Stimulated activated CD8-positive, alpha-beta memory T cell treated with anti-CD3 and anti-CD28 coated beads, Interleukin-15, amount 100 ng/mL, for 1 hour (primary cell): Measurements from ENCODE around the gene SLAMF1.
"Not testable (repeated sequence)": the region's sequence is repeated elsewhere in the genome, so short reads cannot be mapped to it uniquely, and the experiment has no call there.

Experiments
- DNase-seq: peaks from one replicate; pipeline ENCODE4 v3.0.0-alpha.2; 2020; ENCODE audit warnings: low read depth

SLAMF1 gene

DNA sequence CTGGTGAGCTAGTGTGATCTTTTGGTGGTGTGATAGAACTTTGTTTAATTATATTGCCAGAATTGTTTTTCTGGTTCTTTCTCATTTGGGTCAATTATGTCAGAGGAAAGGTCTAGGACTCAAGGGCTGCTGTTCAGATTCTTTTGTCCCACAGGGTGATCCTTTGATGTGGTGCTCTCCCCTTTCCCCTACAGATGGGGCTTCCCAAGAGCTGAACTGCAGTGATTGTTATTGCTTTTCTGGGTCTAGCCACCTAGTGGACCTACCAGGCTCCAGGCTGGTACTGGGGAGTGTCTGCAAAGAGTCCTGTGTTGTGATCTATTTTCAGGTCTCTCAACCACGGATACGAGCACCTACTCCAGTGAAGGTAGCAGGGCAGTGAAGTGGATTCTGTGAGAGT lies 41.6 kb downstream of the SLAMF1 start:
- DNase-seq: no peak

- no peak for DNase-seq
Measured at GRCh38 chr1:160597705-160598104, 49.1 kb downstream of the SLAMF1 start.

DNA sequence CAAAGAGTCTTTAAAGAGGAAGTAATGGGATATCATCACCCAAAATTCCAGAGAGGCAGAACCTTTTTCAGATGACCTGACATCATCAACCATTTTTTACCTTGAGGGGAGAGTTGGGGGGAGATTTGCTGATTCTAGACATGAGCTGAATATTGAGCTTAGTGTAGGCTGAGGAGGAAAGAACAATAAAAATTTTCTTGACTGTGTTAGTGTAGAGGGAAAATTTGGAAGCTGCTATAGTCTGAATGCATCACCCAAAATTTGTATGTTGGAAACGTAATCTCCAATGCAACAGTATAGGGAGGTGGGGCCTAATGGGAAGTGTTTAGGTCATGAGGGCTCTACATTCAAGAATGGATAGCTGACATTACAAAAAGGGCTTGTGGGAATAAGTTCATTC lies 49.8 kb downstream of the SLAMF1 start:
- DNase-seq: no peak

GRCh38 chr1:160590488-160590887 lies 56.4 kb downstream of the SLAMF1 start:
- DNase-seq: no peak

GRCh38 chr1:160588468-160588867 lies 58.4 kb downstream of the SLAMF1 start:
- no peak for DNase-seq

DNA sequence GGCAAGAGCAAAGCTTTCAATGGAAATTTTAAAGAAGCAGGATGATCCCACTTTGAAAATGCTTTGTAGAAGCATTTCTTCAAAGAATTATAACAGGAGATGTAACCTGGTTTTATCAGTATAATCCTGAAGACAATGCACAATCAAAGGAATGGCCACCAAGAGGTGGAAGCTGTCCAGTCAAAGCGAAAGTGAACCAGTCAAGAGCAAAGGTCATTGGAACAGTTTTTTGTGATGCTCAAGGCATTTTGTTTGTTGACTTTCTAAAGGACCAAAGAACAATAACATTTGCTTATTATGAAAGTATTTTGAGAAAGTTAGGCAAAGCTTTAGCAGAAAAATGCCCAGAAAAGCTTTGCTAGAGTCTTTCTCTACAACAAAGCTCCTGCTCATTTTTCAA lies 62.1 kb downstream of the SLAMF1 start:
- no peak for DNase-seq

GRCh38 chr1:160582976-160583375 lies 63.9 kb downstream of the SLAMF1 start:
- DNase-seq: not testable (repeated sequence)

DNA sequence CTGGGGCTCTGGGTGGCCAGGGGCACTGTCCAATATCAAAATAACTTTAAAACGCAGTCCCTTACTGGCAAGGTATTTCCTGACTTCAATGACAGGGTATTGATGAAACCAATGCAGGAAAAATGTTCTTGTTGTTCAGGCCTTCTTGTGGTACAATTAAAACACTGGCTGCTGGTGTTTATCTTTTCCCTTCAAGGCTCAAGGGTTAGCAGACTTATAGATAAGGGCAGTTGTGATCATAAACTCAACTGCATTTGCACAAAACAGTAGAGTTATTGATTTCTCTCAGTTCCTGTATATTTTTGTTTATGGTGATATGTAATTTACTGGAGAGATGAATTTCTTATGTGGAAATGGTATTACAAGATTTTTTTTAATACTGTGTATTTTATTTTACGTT lies 64.9 kb downstream of the SLAMF1 start:
- DNase-seq: no peak

DNA sequence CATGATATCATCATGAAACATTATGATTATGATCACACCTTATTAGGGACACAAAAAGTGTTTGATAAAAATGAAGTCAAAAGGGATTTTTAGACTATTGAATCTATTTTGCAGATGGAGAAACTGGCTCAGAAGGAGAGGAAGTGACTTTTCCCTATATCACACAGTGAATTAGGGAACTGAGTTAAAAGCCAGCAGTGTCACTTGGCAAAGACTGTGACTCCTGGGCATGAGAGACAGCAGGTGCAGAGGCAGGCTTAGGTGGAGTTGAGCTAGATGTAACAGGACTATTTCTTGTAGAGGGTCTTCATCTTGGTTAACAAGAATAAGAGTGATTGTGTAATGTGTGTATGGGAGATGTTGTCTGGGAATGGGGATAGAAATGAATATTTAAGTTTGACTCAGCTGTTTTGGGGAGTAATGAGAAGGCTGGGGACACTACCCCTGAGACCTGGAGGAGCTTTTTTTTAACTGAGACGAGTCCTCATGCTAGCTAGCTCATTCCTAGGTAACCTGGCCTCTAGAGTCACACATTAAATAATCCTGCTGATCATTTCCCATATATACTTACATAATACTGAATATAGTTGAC lies 66.5 kb downstream of the SLAMF1 start:
- no peak for DNase-seq

DNA sequence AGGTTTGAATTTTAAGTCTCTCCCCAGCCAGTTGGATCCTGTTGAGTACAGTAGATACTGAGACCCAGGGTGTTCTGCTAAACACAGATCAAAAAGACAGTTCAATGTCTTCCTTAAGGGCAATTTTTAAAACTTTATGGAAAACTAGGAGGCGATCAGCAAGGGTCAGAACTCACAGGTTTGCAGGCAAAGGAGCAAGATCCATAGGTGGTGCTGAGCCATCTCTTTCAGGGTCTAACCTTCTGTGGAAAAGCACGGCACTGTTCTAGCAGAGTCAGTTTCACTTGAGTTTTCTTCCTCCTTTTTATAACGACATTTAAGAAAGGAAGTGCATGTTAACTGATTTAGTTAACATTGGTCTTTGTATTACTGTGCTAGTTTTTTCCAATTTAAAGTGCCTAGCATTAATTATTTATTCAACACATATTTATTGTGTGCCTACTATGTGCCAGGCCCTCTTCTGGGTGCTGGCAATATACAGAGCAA lies 67.6 kb downstream of the SLAMF1 start, which contains the start of gene CD84:
TSS of gene CD84 (minus strand) at position 281 of the 486 bp plus-strand sequence. CDS start at position 222, 59 bp downstream.
- no peak for DNase-seq

- no peak for DNase-seq
Measured at GRCh38 chr1:160578525-160579191, 68.2 kb downstream of the SLAMF1 start.

DNA sequence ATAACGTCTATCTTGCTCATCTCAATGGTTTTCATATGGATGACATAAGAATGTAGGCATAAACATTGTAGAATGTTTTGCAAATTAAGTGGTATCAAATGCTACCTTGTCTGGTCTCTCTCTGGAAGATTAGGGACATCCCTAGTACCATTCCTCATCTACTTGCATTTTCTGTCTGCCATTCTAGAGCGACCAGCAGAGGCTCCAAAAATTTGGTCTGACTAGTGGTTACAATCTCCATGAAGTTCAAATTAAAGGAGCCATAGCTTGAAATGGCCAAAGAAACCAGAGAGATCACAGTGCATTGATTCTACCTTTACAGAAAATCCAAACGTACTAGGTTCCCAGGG lies 68.7 kb downstream of the SLAMF1 start:
- DNase-seq: no peak

GRCh38 chr1:160577671-160578070 lies 69.2 kb downstream of the SLAMF1 start:
- no peak for DNase-seq

GRCh38 chr1:160576884-160577283 lies 70.0 kb downstream of the SLAMF1 start:
- no peak for DNase-seq

DNA sequence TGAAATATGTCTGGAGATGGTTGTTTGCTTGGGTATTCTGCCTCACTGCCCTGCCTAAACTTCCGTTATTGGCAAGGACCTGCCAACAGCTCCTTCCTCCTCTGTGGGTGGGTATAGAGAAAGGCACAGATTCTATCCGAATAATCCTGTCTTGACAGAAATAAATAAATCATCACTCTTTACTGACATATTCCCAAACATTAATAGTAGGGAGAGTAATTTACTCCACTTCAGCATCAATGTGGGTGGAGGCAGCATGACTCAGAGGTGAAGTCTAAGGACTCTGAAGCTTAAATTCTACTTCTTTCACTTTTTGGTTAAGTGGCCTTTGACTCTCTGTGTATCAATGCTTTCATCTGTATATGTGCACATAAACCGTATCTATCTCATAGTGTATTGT lies 70.5 kb downstream of the SLAMF1 start:
- no peak for DNase-seq

- no peak for DNase-seq
Measured at GRCh38 chr1:160575112-160575664, 71.7 kb downstream of the SLAMF1 start.

- DNase-seq: no peak
Measured at GRCh38 chr1:160570840-160571239, 76.0 kb downstream of the SLAMF1 start.

DNA sequence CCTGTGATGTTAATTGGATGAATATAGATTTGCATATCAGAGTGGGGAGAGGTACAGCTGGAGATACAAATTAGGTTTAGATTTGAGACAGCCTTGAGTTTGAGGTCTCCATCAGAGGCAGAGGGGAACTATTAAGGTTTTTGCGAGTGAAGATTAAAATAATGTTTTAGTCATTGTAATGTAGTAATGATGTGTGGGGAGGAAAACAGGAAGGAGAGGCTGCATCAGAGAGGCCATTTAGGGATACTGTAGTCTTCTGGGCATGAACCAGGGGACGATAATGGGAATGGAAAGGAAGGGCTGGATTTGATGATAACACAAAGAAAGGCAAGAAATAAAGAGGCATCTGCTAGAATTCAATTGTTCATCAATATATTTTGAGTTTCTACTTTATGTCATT lies 77.0 kb downstream of the SLAMF1 start:
- DNase-seq: no peak

GRCh38 chr1:160567858-160568682 lies 78.8 kb downstream of the SLAMF1 start:
- peak; percentile 38 for DNase-seq

GRCh38 chr1:160567341-160567740 lies 79.5 kb downstream of the SLAMF1 start:
- DNase-seq: no peak

DNA sequence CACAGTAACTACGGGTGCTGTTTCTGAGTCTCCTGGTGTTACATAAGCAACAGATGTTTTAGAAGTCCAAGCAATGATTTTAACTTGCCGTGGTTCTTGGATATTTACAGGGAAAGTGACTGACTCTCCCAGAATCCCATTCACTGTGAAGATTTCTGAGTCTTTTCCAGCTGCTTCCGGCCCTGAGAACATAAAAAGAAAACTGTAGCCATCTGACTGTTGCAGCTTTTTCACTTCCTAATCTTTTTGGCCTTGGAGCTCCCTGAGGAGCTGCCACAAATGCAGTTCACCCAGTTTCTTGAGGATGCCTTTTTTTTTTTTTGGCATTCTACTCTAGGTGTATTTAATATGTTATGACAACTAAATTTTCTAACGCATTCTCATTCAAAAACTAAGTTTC lies 81.3 kb downstream of the SLAMF1 start:
- no peak for DNase-seq

- DNase-seq: not testable (repeated sequence)
Measured at GRCh38 chr1:160563230-160563629, 83.6 kb downstream of the SLAMF1 start.

DNA sequence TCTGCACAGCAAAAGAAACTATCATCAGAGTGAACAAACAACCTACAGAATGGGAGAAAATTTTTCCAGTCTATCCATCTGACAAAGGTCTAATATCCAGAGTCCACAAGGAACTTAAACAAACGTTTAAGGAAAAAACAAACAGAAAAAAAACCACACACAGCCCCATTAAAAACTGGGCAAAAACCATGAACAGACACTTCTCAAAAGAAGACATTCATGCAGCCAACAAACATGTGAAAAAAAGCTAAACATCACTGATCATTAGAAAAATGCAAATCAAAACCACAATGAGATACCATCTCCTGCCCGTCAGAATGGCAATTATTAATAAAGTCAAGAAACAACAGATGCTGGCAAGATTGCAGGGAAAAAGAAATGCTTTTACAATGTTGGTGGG lies 84.1 kb downstream of the SLAMF1 start:
- DNase-seq: not testable (repeated sequence)
